ENCODE data around the gene TRABD2B. TPM values are rescaled to one million over a fixed set of nuclear protein-coding genes. Genes with fewer than 3 reads are reported as not detected.
A peak's percentile ranks its signal among the peaks of the same experiment; 100 is the strongest.

The TRABD2B gene
- total and polyA plus RNA-seq, 7 donors: 0.08 to 0.76 (median 0.42) TPM

DNA sequence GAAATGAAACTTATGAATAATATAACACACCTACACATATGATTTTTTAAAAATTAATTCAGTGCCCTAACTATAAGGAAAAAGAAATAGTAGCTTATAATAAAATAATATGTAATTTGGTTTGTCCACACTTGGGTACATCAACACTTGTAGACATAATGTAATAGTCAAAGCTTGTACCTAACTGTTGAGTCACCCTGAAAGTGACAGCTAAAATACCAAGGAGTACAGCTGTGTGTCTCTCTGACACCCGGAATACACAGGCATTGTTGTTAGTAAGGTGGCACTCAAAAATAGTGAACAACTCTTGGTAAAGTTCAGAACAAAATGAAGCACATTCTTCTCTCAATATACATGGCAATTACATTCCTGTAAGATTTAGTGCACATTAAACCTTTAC, 243.4 kb downstream of the TRABD2B start:
- Histone ChIP-seq H3K27ac (no peak overlapping the region), H3K9me3 (no peaks in the 10 kb centered on the region), H3K4me3 (no peak overlapping the region), H3K36me3 (ENCODE audit: insufficient read depth in 1 of 2, low read depth in 1 of 2) (no peaks in the 10 kb centered on the region), H3K27me3 (ENCODE audit: insufficient read depth in 3 of 3, low read length in 2 of 3) (peaks cover 0 to 3% (median 0%) of the 10 kb centered on the region in 3 donors), H3K4me1 (no peaks in the 10 kb centered on the region)
- WGBS, 3 donors: 69 to 76% (median 75%) methylated on average over 1 of the region's 1 CpG
- no peak for DNase-seq
- TF ChIP-seq, protein P1, sequence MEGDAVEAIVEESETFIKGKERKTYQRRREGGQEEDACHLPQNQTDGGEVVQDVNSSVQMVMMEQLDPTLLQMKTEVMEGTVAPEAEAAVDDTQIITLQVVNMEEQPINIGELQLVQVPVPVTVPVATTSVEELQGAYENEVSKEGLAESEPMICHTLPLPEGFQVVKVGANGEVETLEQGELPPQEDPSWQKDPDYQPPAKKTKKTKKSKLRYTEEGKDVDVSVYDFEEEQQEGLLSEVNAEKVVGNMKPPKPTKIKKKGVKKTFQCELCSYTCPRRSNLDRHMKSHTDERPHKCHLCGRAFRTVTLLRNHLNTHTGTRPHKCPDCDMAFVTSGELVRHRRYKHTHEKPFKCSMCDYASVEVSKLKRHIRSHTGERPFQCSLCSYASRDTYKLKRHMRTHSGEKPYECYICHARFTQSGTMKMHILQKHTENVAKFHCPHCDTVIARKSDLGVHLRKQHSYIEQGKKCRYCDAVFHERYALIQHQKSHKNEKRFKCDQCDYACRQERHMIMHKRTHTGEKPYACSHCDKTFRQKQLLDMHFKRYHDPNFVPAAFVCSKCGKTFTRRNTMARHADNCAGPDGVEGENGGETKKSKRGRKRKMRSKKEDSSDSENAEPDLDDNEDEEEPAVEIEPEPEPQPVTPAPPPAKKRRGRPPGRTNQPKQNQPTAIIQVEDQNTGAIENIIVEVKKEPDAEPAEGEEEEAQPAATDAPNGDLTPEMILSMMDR (IDR thresholded peaks at IDR 0.05): no peak
- no peak for ATAC-seq
- intact Hi-C loops (cut with DNase I): no loop called here

- intact Hi-C loops (cut with DNase I): no loop called here
- peaks cover 0 to 3% (median 0%) of the 10 kb centered on the region in 3 donors for H3K27me3 ChIP-seq (ENCODE audit: insufficient read depth in 3 of 3, low read length in 2 of 3)
- H3K36me3 ChIP-seq (ENCODE audit: insufficient read depth in 1 of 2, low read depth in 1 of 2): no peaks in the 10 kb centered on the region
- H3K4me1 ChIP-seq: no peaks in the 10 kb centered on the region
- 64 to 74% (median 68%) methylated on average over 12 of the region's 12 CpGs for WGBS, 3 donors
- TF ChIP-seq, protein P1 (IDR thresholded peaks at IDR 0.05): no peak
- H3K9me3 ChIP-seq: no peaks in the 10 kb centered on the region
- no peak overlapping the region for H3K4me3 ChIP-seq
- DNase-seq: no peak
- H3K27ac ChIP-seq: no peak overlapping the region
- no peak for ATAC-seq
These were observed 244.6 kb downstream of the TRABD2B start for GRCh38 chr1:47752559-47752958.

DNA sequence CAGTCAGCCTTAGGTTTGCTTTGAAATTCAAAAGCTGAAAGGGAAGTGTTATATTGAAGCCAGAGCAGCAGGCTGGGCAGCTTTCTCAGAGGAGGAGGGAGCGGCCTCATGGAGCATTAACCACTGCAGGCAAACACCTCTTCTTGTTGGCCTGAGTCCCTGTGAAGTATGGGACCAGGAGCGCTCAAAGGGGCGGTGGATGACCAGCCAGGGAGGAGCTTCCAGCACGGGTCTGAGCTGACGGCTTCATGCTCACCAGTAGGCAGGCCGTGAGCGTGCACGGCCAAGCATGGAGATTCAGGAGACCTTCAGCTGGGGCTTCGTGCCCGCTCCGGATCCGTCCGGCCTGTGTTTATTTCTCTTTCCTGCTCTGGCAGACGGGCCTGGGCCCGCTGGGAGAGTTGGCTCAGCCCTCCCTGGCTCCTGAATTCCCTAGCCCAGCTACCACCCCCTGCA, 245.2 kb downstream of the TRABD2B start:
- H3K4me1 ChIP-seq: no peaks in the 10 kb centered on the region
- H3K27me3 ChIP-seq (ENCODE audit: insufficient read depth in 3 of 3, low read length in 2 of 3): peaks cover 0 to 3% (median 0%) of the 10 kb centered on the region in 3 donors
- intact Hi-C loops (cut with DNase I): no loop called here
- H3K36me3 ChIP-seq (ENCODE audit: insufficient read depth in 1 of 2, low read depth in 1 of 2): no peaks in the 10 kb centered on the region
- no peaks in the 10 kb centered on the region for H3K9me3 ChIP-seq
- no peak overlapping the region for H3K27ac ChIP-seq
- 33 to 36% (median 36%) methylated on average over 13 to 15 of the region's 15 CpGs for WGBS, 3 donors
- peak in 1 of 2 donors; percentile 32 for DNase-seq
- H3K4me3 ChIP-seq: no peak overlapping the region
- TF ChIP-seq, protein P1 (IDR thresholded peaks at IDR 0.05): no peak
- ATAC-seq: peak in 1 of 4 donors; percentile 16

DNA sequence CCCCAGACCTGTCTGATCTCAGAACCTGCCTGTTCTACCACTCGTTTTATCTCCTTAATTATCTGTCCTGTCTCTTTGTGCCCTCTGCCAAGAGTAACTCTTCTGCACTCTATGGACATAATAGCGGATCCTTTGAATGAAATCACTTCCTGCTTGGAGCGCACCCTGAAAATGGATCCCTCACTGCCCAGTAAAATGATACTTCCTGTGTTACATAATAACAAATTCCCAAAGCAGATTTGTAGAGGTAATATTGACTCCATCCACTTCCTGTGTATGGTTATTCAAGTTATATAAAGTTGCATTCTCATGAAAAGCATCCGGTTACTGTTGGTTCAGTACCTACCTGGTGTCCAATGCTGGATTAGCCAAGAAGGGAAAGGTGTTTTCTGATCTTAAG, 246.0 kb downstream of the TRABD2B start:
- H3K27me3 ChIP-seq (ENCODE audit: insufficient read depth in 3 of 3, low read length in 2 of 3): peaks cover 0 to 3% (median 0%) of the 10 kb centered on the region in 3 donors
- WGBS, 3 donors: 74 to 80% (median 75%) methylated on average over 4 of the region's 4 CpGs
- no peaks in the 10 kb centered on the region for H3K4me1 ChIP-seq
- H3K27ac ChIP-seq: no peak overlapping the region
- ATAC-seq: no peak
- no peak for DNase-seq
- H3K9me3 ChIP-seq: no peaks in the 10 kb centered on the region
- intact Hi-C loops (cut with DNase I): no loop called here
- no peak overlapping the region for H3K4me3 ChIP-seq
- TF ChIP-seq, protein P1 (IDR thresholded peaks at IDR 0.05): no peak
- H3K36me3 ChIP-seq (ENCODE audit: insufficient read depth in 1 of 2, low read depth in 1 of 2): no peaks in the 10 kb centered on the region

Data from psoas muscle (tissue), 8 donors.